PC-9 (cell line): ENCODE data around the gene ATF6.

ENCODE experiments used
- EZH2 ChIP-seq: fragments of 200-600 bp; sonication (generic); IDR thresholded peaks from 2 replicates; pipeline ENCODE4 v1.8.0; 2017; ENCODE audit warnings: antibody characterized with exemption, low read depth
- TF ChIP-seq, protein P1 (sequence below): fragments of 200-600 bp; sonication (generic); conservative IDR thresholded peaks from 2 replicates; pipeline ENCODE4 v1.6.1; 2017; ENCODE audit warnings: mixed run types, antibody characterized with exemption, mild to moderate bottlenecking, moderate library complexity

- TF ChIP-seq, protein P1, sequence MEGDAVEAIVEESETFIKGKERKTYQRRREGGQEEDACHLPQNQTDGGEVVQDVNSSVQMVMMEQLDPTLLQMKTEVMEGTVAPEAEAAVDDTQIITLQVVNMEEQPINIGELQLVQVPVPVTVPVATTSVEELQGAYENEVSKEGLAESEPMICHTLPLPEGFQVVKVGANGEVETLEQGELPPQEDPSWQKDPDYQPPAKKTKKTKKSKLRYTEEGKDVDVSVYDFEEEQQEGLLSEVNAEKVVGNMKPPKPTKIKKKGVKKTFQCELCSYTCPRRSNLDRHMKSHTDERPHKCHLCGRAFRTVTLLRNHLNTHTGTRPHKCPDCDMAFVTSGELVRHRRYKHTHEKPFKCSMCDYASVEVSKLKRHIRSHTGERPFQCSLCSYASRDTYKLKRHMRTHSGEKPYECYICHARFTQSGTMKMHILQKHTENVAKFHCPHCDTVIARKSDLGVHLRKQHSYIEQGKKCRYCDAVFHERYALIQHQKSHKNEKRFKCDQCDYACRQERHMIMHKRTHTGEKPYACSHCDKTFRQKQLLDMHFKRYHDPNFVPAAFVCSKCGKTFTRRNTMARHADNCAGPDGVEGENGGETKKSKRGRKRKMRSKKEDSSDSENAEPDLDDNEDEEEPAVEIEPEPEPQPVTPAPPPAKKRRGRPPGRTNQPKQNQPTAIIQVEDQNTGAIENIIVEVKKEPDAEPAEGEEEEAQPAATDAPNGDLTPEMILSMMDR, result no peak
- TF ChIP-seq EZH2, result no peak
Measured at GRCh38 chr1:161739865-161740566, 26.1 kb upstream of the ATF6 start.
